ENCODE data around the gene LLGL2.

LLGL2 gene

GRCh38 chr17:75616521-75617122 is 91.1 kb downstream of the LLGL2 start:
- no peak for DNase-seq

- DNase-seq = no peak
Observed at GRCh38 chr17:75617218-75617617, 91.7 kb downstream of the LLGL2 start.

- no peak for DNase-seq
Observed at GRCh38 chr17:75617675-75618074, 92.2 kb downstream of the LLGL2 start.

GRCh38 chr17:75619506-75620431 is 94.3 kb downstream of the LLGL2 start:
- DNase-seq = peak; percentile 53

- no peak for DNase-seq
Observed at GRCh38 chr17:75621489-75621888, 96.0 kb downstream of the LLGL2 start.

- peak; percentile 45 for DNase-seq
Observed at GRCh38 chr17:75622076-75622475, 96.6 kb downstream of the LLGL2 start.

- DNase-seq = no peak
Observed at GRCh38 chr17:75622771-75623273, 97.3 kb downstream of the LLGL2 start.

- no peak for DNase-seq
Observed at GRCh38 chr17:75623386-75623785, 97.9 kb downstream of the LLGL2 start.

- no peak for DNase-seq
Observed at GRCh38 chr17:75624021-75624420, 98.5 kb downstream of the LLGL2 start.

All from OCI-M1 (cell line).